Cardiac ventricle fibroblast (primary cell): Measurements from ENCODE around the gene ZDHHC9. TPM values are rescaled to one million over a fixed set of nuclear protein-coding genes. Genes with fewer than 3 reads are reported as not detected.

Experiments
- total RNA-seq: library from RNA; depleted of rRNA; stranded (reverse); fragments of >200 nt; gene quantifications from 2 replicates; pipeline ENCODE4 v1.2.3, GENCODE V29; 2015

Gene ZDHHC9
- total RNA-seq: 46.4 and 52.7 TPM in 2 replicates

GRCh38 chrX:129843459-129844306, at the start of gene ZDHHC9:
Gene ZDHHC9, minus strand, starts transcription at chrX:129843886. Its CDS starts 1,941 bp downstream, at chrX:129841945.

GRCh38 chrX:129779747-129780146, 63.9 kb downstream of the ZDHHC9 start, which contains the start of gene SASH3:
Gene SASH3, plus strand, starts transcription at chrX:129779949. Its CDS starts 149 bp downstream, at chrX:129780098.

Other genes with a start within 250 kb of the ZDHHC9 start
- gene APLN, start 188.9 kb downstream of the ZDHHC9 start, total RNA-seq: 29.8 and 35.0 TPM in 2 replicates
- 81.5 and 86.4 TPM in 2 replicates for gene XPNPEP2, start 104.9 kb downstream of the ZDHHC9 start, total RNA-seq
- gene SASH3, start 63.9 kb downstream of the ZDHHC9 start, total RNA-seq: not detected in 2 replicates
- gene UTP14A, start 62.3 kb upstream of the ZDHHC9 start, total RNA-seq: 17.9 and 20.6 TPM in 2 replicates
- 6.3 and 8.4 TPM in 2 replicates for gene BCORL1, start 138.7 kb upstream of the ZDHHC9 start, total RNA-seq